Retinal pigment epithelial cell (primary cell): ENCODE data around the gene PNMA8C.
"Not testable (repeated sequence)": the region's sequence is repeated elsewhere in the genome, so short reads cannot be mapped to it uniquely, and the experiment has no call there.

Source experiments
- DNase-seq: peaks from one replicate; pipeline ENCODE4 v3.0.0-alpha.2; 2010; ENCODE audit warnings: low read depth
- H3K4me3 ChIP-seq: 2 replicates; pipeline ENCODE4 v1.5.1; 2011; ENCODE audit warnings: mild to moderate bottlenecking, low read length, control low read depth, moderate library complexity
- TF ChIP-seq, protein P1 (sequence below): conservative IDR thresholded peaks from 2 replicates; pipeline ENCODE4 v1.5.1; 2011; ENCODE audit warnings: low read depth, low read length, control low read depth, inconsistent platforms

PNMA8C gene

DNA sequence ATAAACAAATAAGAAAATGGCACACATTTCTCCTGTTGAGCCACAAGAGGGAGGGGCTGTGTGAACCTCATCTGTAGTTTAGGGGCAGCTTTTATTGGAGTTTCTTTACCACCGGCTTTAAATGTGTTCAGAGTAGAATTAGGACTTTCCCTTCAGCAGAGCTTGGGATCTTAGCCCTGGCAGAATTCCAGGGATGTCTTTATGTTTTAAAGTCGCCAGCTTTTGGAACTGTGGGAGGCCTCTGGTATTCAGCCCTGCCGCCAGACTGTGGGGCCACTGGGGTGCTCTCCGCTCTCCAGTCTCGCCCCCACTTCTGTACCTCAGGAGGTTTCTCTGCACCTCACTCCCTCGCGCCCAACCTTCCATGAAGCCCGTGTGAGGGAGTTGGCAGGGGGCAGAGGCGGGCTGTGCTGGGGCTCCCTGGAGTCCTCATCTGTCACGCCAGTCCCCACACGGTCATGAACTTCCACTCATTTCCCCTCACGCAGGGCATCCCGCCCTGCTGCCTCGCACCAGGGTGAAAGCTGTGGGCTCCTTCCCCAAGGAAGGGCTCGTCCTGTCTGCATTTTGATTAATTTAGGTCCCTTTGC lies 46.9 kb downstream of the PNMA8C start:
- TF ChIP-seq, protein P1, sequence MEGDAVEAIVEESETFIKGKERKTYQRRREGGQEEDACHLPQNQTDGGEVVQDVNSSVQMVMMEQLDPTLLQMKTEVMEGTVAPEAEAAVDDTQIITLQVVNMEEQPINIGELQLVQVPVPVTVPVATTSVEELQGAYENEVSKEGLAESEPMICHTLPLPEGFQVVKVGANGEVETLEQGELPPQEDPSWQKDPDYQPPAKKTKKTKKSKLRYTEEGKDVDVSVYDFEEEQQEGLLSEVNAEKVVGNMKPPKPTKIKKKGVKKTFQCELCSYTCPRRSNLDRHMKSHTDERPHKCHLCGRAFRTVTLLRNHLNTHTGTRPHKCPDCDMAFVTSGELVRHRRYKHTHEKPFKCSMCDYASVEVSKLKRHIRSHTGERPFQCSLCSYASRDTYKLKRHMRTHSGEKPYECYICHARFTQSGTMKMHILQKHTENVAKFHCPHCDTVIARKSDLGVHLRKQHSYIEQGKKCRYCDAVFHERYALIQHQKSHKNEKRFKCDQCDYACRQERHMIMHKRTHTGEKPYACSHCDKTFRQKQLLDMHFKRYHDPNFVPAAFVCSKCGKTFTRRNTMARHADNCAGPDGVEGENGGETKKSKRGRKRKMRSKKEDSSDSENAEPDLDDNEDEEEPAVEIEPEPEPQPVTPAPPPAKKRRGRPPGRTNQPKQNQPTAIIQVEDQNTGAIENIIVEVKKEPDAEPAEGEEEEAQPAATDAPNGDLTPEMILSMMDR: no peak
- DNase-seq: no peak
- H3K4me3 ChIP-seq: no peak overlapping the region

DNA sequence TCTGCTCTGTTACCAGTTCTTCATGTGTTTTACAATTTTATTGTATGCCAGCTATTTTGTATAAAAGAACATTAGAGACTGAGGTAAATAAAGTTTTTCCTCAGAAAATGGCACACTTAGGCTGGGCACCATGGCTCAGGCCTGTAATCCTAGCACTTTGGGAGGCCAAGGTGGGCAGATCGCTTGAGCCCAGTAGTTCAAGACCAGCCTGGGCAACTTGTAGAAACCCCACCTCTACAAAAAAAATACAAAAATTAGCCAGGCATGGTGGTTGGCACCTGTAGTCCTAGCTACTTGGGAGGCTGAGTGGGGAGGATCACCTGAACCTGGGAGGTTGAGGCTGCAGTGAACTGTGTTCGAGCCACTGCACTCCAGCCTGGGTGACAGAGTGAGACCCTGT lies 47.4 kb downstream of the PNMA8C start:
- TF ChIP-seq, protein P1: no peak
- DNase-seq: no peak
- H3K4me3 ChIP-seq: no peak overlapping the region

DNA sequence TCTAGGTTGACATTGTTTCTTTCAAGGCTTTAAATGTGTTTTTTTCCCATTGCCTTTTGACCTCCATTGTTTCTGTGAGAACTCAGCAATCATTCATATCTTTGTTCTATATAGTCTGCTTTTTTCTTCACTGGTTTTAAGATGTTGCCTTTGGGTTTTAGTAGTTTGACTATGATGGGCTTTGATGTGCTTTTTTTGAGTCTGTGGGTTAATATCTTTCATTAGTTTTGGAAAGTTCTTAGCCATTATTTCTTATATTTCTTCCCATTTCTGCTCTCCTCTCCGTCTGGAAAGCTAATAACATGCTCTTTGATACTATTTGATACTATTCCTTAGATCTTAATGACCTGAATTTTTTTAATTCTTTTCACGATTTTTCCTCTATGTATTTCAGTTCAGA lies 48.0 kb downstream of the PNMA8C start:
- DNase-seq: no peak
- no peak overlapping the region for H3K4me3 ChIP-seq
- TF ChIP-seq, protein P1: no peak

DNA sequence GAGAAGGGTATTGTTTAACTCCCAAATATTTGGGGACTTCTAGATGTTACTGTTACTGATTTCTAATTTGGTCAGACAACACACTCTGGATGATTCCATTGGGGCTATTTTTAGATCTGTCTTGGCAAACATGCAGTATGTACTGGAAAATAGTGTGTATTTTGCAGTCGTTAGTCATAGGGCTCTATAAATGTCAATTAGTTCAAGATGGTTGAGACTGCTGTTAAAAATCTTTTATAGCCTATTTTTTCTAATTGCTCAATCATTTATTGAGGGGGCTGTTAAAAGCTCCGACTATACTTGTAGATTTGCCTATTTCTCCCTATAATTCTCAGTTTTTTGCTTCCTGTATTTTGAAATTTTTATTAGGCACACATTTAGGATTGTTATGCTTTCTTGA lies 50.5 kb downstream of the PNMA8C start:
- no peak overlapping the region for H3K4me3 ChIP-seq
- TF ChIP-seq, protein P1: no peak
- no peak for DNase-seq

DNA sequence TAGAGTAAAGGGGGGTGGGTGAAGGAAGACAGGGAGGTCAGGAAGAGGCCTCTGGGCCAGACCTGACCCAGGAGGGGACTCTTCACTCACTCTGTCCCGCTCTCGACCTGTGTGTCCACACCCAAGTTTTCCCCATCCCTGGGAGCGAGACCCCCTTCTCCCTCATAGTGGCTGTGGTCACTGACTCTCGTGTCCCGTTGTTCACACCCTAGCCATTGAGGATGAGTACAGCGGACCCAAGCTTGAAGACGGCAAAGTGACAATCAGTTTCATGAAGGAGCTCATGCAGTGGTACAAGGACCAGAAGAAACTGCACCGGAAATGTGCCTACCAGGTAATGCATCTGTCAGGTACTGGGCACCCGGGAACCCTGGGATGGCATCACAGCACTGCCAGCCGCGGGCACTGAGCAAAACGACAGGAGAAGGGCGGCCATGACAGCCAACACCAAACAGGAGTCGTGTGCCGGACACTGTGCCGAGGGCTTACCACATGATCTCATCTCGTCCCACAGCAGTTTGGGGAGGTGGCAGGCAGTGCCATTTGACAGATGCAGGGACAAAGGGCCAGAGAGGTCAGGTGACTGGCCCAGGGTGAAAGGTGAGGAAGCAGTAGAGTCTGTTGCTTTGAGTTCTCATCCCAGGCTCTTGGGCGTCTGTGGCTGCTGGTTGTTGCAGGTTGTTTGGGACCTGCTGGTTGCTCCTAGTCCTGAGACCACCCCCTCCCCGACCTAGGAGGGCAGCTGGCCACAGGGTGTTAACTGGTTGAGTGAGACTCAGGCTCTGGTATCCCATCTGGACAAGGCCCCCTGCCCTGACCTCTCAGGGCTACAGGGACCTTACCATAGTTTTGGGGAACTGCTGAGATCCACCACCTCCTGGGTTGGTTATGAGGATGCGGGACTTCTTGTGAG lies 52.2 kb downstream of the PNMA8C start:
- no peak overlapping the region for H3K4me3 ChIP-seq
- DNase-seq: no peak
- TF ChIP-seq, protein P1: no peak

DNA sequence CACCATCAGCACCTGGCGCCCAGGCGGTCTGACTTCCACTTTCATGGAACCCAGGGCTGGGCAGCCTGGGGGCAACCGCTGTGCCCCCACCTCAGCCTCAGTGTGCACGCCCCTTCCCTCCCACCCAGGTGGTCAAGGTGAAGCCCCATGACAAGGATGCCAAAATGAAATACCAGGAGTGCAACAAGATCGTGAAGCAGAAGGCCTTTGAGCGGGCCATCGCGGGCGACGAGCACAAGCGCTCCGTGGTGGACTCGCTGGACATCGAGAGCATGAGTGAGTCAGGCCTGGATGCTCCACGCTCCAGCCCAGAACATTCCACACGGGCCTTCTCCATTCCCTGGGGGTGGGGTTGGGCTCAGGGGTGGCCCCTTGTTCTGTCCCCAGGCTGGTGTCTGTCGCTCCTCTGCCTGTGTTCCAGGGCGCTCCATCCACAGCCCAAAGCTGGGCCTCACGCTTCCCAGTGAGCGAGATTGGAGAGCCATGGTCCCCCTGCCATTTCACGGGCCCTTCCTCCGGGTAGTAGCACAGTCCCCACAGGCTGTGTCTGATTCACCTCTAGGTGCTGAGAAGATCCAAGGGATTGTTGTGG lies 53.2 kb downstream of the PNMA8C start:
- H3K4me3 ChIP-seq, DNase-seq: not testable (repeated sequence)
